ENCODE measurements around the gene PRR20A.
"Not testable (repeated sequence)": the region's sequence is repeated elsewhere in the genome, so short reads cannot be mapped to it uniquely, and the experiment has no call there.

The PRR20A gene

GRCh38 chr13:57140235-57140968, at the start of gene PRR20A:
PRR20A (plus strand) TSS chr13:57140918; CDS start chr13:57141305, 387 bp downstream.
- DNase-seq: not testable (repeated sequence)

GRCh38 chr13:57114945-57115344, 25.8 kb upstream of the PRR20A start:
- DNase-seq: no peak

DNA sequence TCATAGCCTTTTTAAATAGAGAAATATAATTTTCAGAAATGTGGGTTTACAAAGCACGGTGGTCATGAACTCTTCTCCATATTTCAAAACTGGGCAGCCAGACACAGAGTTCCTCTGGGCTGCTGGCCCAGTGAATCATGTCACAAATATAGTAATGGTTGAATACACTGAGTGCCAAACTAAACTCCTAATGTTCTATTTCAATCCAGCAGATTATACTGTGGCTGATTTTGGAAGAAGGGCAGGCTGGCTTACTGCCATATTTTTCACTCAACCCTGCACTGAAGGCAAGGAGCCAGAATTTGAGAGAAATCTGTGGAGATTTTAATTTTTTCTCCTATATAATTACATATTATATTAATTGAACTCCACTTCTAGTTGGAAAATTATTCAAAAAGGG, 17.0 kb upstream of the PRR20A start:
- peak in 15 of 58 donors; percentile 4 to 28 (median 11) for DNase-seq

- no peak for DNase-seq
Observed at GRCh38 chr13:57128909-57129308, 11.8 kb upstream of the PRR20A start.

- no peak for DNase-seq
Observed at GRCh38 chr13:57136093-57136492, 4.6 kb upstream of the PRR20A start.

GRCh38 chr13:57137585-57137984, 3.1 kb upstream of the PRR20A start:
- DNase-seq: no peak

DNA sequence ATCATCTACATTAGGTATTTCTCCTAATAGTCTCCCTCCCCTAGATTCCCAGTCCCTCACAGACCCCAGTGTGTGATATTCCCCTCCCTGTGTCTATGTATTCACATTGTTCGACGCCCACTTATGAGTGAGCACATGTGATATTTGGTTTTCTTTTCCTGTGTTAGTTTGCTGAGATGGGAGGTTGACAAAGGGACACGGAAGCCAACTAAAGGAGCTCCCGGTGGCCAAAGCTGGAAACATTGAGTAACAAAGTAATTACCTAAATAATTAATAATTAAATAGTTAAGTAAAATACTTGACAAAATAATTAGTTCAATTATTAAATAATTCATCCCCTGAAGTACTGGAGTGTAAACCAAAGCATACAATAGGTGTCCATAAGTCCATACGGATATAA, 1.7 kb upstream of the PRR20A start:
- DNase-seq: no peak

DNA sequence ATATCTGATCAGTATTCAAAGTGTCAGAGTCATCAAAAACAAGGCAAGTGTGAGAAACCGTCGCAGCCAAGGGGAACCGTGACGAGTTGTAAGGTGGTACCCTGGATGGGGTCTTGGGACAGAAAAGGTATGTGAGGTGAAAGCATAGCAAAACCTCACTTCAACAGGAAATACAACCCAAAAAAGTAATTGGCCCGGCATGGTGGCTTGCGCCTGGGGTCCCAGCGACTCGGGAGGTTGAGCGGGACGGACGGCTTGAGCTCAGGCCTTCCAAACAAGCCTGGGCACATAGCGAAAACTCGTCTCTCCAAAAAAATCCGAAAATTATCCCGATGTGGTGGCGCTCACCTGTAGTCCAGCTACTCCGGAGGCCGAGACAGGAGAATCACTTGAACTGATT, 937 bp upstream of the PRR20A start:
- not testable (repeated sequence) for DNase-seq

DNA sequence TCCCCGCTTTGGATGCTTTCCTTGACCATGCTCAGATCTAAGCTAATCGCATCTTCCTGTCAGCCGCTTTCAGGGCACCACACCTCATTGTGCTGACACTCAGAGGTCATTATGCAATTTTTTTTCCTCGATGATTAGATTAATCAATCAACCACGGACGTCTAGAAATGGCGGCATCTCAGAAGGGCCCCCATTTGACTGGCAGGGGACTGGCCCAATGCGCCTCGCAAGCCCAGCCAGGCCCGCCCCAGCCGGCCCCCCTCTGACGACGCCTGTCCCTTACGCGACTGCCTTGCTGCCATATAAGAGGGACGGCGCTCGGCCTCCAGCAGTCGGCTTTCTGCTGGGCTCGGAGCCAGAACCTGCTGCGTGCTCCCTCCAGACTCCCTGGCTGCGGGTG, 6.5 kb downstream of the PRR20A start, which contains the start of gene PRR20B:
PRR20B (plus strand) TSS at position 301 of the 400 bp plus-strand sequence. CDS start 387 bp downstream, outside the sequence.
- DNase-seq: not testable (repeated sequence)

GRCh38 chr13:57148106-57148505, 7.4 kb downstream of the PRR20A start:
- not testable (repeated sequence) for DNase-seq

DNA sequence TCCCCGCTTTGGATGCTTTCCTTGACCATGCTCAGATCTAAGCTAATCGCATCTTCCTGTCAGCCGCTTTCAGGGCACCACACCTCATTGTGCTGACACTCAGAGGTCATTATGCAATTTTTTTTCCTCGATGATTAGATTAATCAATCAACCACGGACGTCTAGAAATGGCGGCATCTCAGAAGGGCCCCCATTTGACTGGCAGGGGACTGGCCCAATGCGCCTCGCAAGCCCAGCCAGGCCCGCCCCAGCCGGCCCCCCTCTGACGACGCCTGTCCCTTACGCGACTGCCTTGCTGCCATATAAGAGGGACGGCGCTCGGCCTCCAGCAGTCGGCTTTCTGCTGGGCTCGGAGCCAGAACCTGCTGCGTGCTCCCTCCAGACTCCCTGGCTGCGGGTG, 13.0 kb downstream of the PRR20A start, which contains the start of gene PRR20C:
PRR20C (plus strand) TSS at position 301 of the 400 bp plus-strand sequence. CDS start 387 bp downstream, outside the sequence.
- DNase-seq: not testable (repeated sequence)

GRCh38 chr13:57160332-57160731, 19.6 kb downstream of the PRR20A start, which contains the start of gene PRR20D:
PRR20D (plus strand) TSS chr13:57160632; CDS start chr13:57161019, 387 bp downstream.
- DNase-seq: not testable (repeated sequence)

GRCh38 chr13:57166897-57167296, 26.2 kb downstream of the PRR20A start, which contains the start of gene PRR20E:
PRR20E (plus strand) TSS chr13:57167197; CDS start chr13:57167584, 387 bp downstream.
- not testable (repeated sequence) for DNase-seq

GRCh38 chr13:57191667-57192066, 50.9 kb downstream of the PRR20A start:
- DNase-seq: no peak
